Pancreas (tissue), 10 donors: ENCODE results near the gene RALY. TPM values are rescaled to one million over a fixed set of nuclear protein-coding genes. Genes with fewer than 3 reads are reported as not detected.

Source experiments
- ATAC-seq, 4 donors: fragments of 200-7000 bp; cut with Tn5 transposase; one replicate each; pipeline versions ENCODE4 v1.8.0 to v1.9.1; 2020; ENCODE audit warnings: mild to moderate bottlenecking in 4 of 4, moderate library complexity in 4 of 4
- DNase-seq, 6 donors: peaks; one replicate each; pipeline ENCODE4 v3.0.0-alpha.2; 2020
- FAIRE-seq: peaks from 2 replicates; lab custom pipeline; 2012; peaks lifted over from hg19 to GRCh38; lab: Jason Lieb, UNC
- H3K27ac ChIP-seq, 4 donors: fragments of 200-600 bp; sonication (generic); 1 replicate in 3 of 4; 2 replicates in 1 of 4; pipeline versions ENCODE4 v1.5.0 to v1.8.0; 2020
- H3K27me3 ChIP-seq, 4 donors: fragments of 200-600 bp; one replicate each; pipeline ENCODE4 v1.8.0; 2021
- H3K36me3 ChIP-seq, 3 donors: fragments of 200-600 bp; sonication (generic) in 1 of 3; one replicate each; pipeline versions ENCODE4 v1.5.0 to v1.8.0; 2020 to 2021
- H3K4me1 ChIP-seq, 3 donors: fragments of 200-600 bp; one replicate each; pipeline ENCODE4 v1.8.0; 2021
- H3K4me3 ChIP-seq, 4 donors: fragments of 200-600 bp; sonication (generic) in 2 of 4; one replicate each; pipeline versions ENCODE4 v1.5.0 to v1.8.0; 2020 to 2021
- H3K9me3 ChIP-seq, 4 donors: fragments of 200-600 bp; one replicate each; pipeline ENCODE4 v1.8.0; 2021
- WGBS, 2 donors: extraction: QIAGEN DNeasy Blood & Tissue Kit; methylation state at CpG; one replicate each; pipeline ENCODE4 v1.1.7; 2013; 5-methylcytosine and 5-hydroxymethylcytosine counted together
- intact Hi-C, 3 donors: fragments of 100-400 bp; cut with DNase I; formaldehyde crosslinking; loops; one replicate each; pipeline versions ENCODE4 v1.11.1 to v1.14.2; 2022
- polyA plus RNA-seq, 2 donors: library from polyadenylated mRNA; stranded (reverse); fragments of 200-250 nt; gene quantifications; one replicate each; pipeline ENCODE4 v1.2.3, GENCODE V29; 2013
- total RNA-seq, 6 donors: library from RNA; stranded (reverse); fragmentation: NEBNext Ultra II Directional in 4 of 6; extraction: Animal tissue kit (Norgen Biotek cat#: 25700) in 4 of 6; gene quantifications; one replicate each; pipeline versions ENCODE4 v1.2.1 to v1.2.4, GENCODE V29; 2021 to 2023
- TF ChIP-seq, protein P1 (sequence below), 4 donors: fragments of 200-600 bp; sonication (generic) in 3 of 4; IDR thresholded peaks; one replicate each; pipeline versions ENCODE4 v1.5.0 to v1.8.0; 2021; ENCODE audit warnings: antibody characterized with exemption in 4 of 4
- donor health status: healthy with polysubstance abuse.
- donor health status: DM: no; HTN: no; CAD: no; lungs with moderate emphysema.
- donor health status: DM: no; HTN: no; CAD: no.
- donor health status: control.
- donor health status: control.
- donor health status: Bipolar disorder and iron deficiency.
- donor health status: DM: yes; HTN: yes; CAD: no.
- donor health status: DM: no; HTN: no; CAD: no.
- donor health status: DM: no; HTN: no; CAD: no.
- donor health status: DM: yes; HTN: yes; CAD: no.

Gene RALY
- total and polyA plus RNA-seq, 8 donors: 30.0 to 60.4 (median 44.3) TPM

DNA sequence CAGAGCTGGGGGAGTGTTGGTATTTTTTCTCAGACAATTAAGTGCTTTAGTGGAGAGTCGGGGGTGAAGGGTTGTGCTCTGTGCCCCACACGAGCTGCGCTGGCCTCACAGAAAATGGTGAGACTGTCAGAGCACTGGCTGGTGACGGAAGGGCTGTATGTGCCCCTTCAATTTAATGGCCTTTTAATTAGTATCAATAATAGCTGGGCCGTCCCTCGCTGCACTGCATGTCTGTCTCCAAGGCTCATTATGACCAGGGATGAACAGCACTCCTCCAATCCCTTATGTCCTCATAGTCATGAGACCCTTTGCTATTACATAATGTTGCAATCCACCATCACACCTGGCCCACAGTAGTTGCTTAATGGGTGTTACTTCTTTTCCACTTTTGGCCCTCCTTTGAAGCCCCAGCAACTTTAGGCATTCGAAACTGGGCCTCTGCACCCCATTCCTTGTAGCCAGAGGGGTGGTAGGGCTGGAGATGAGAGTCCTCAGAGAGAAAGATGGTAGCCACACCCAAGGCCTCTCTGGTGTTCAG lies 9.5 kb upstream of the RALY start:
- Histone ChIP-seq H3K27me3 (no peaks in the 10 kb centered on the region), H3K9me3 (no peaks in the 10 kb centered on the region), H3K27ac (no peak overlapping the region), H3K36me3 (no peaks in the 10 kb centered on the region), H3K4me1 (no peaks in the 10 kb centered on the region), H3K4me3 (no peak overlapping the region)
- 75 to 84% methylated on average over 7 of the region's 7 CpGs for WGBS, 2 donors
- FAIRE-seq (no peak), ATAC-seq (no peak), DNase-seq (no peak)
- intact Hi-C loops: no loop called here
- TF ChIP-seq, protein P1, sequence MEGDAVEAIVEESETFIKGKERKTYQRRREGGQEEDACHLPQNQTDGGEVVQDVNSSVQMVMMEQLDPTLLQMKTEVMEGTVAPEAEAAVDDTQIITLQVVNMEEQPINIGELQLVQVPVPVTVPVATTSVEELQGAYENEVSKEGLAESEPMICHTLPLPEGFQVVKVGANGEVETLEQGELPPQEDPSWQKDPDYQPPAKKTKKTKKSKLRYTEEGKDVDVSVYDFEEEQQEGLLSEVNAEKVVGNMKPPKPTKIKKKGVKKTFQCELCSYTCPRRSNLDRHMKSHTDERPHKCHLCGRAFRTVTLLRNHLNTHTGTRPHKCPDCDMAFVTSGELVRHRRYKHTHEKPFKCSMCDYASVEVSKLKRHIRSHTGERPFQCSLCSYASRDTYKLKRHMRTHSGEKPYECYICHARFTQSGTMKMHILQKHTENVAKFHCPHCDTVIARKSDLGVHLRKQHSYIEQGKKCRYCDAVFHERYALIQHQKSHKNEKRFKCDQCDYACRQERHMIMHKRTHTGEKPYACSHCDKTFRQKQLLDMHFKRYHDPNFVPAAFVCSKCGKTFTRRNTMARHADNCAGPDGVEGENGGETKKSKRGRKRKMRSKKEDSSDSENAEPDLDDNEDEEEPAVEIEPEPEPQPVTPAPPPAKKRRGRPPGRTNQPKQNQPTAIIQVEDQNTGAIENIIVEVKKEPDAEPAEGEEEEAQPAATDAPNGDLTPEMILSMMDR (IDR thresholded peaks at IDR 0.05): no peak

DNA sequence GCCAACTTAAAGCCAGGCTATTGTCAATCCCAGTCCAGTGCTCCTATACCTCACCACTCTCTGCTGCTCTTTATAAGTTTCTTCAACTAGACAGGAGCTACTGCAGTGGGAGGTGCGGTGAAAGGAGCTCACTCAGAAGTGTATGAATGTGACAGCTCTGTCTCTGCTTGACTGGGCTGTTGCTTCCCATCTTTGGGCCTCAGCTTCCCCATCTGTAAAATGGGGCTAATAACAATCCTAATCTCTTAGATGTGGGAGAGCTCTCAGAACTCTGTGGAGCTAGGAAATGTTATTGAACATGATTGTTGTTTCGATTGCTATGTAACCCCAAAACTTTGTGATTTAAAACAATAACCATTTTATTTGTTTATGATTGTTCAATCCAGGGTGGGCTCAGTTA lies 8.4 kb upstream of the RALY start:
- FAIRE-seq: no peak
- H3K36me3 ChIP-seq: no peaks in the 10 kb centered on the region
- intact Hi-C loops: no loop called here

DNA sequence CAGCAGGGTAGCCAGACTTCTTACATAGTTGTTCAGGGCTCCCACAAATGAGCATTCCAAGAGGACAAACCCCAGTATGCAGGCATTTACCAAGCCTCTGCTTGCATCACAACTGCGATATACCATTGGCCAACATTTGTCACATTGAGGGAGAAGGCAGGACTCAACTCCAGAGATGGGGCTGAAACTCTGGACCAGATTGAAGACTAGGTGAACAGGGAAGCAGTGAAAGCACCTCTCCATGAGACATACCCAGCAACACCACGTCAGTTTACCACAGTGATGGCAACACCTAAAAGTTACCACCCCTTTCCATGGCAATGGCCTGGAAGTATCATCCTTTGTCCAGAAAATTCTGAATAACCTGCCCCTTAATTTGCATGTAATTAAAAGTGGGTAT lies 7.9 kb upstream of the RALY start:
- H3K27me3 ChIP-seq: no peaks in the 10 kb centered on the region
- H3K36me3 ChIP-seq: no peaks in the 10 kb centered on the region
- 70 to 91% methylated on average over 2 of the region's 2 CpGs for whole genome bisulfite sequencing, 2 donors
- H3K4me1 ChIP-seq: peaks cover 0 to 3% (median 3%) of the 10 kb centered on the region in 3 donors
- no peak overlapping the region for H3K27ac ChIP-seq
- intact Hi-C loops: no loop called here
- no peak for FAIRE-seq
- no peaks in the 10 kb centered on the region for H3K9me3 ChIP-seq
- DNase-seq: no peak
- H3K4me3 ChIP-seq: no peak overlapping the region
- ATAC-seq: no peak
- TF ChIP-seq, protein P1 (IDR thresholded peaks at IDR 0.05): no peak

More for the DNA sequence above, 8.4 kb upstream of the RALY start:
- DNase-seq: no peak
- no peak overlapping the region for H3K4me3 ChIP-seq
- H3K9me3 ChIP-seq: no peaks in the 10 kb centered on the region
- no peaks in the 10 kb centered on the region for H3K4me1 ChIP-seq
- H3K27ac ChIP-seq: no peak overlapping the region
- TF ChIP-seq, protein P1 (IDR thresholded peaks at IDR 0.05): no peak
- no peaks in the 10 kb centered on the region for H3K27me3 ChIP-seq
- no peak for ATAC-seq
- WGBS, 2 donors: 91 to 95% methylated on average over 2 of the region's 2 CpGs

DNA sequence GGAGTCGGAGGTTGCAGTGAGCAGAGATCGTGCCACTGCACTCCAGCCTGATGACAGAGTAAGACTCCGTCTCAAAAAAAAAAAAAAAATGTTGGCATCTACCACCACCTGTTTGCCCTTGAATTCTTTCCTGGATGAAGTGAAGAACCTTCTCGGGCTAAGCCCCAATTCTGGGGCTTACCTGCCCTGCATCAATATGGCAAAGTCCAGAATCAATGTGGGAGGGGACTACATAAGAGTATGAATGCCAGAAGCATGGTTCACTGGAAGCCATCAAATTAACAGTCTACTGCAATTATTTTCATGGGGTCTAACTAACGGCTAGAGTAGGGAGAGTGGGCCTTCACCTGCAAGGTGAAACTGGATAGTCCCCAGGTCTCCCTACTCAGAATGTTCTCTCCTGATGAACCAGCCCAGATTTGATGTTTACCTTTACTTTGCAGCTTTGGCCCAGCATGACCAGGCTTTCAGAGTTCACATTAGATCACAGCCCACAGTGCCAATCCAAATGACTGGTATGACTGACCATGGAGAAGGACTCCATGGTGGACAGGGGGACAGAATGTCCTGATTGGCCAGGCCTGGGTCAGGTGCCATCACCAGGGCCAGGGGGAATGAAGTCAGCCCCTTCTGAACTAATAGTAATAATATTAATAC lies 7.0 kb upstream of the RALY start:
- no peak overlapping the region for H3K27ac ChIP-seq
- TF ChIP-seq, protein P1 (IDR thresholded peaks at IDR 0.05): no peak
- H3K4me3 ChIP-seq: no peak overlapping the region
- FAIRE-seq: no peak
- 81 to 90% methylated on average over 5 of the region's 5 CpGs for WGBS, 2 donors
- DNase-seq: no peak
- ATAC-seq: no peak
- H3K9me3 ChIP-seq: no peaks in the 10 kb centered on the region
- no peaks in the 10 kb centered on the region for H3K27me3 ChIP-seq
- no peaks in the 10 kb centered on the region for H3K36me3 ChIP-seq
- intact Hi-C loops: no loop called here
- peaks cover 0 to 10% (median 4%) of the 10 kb centered on the region in 3 donors for H3K4me1 ChIP-seq

DNA sequence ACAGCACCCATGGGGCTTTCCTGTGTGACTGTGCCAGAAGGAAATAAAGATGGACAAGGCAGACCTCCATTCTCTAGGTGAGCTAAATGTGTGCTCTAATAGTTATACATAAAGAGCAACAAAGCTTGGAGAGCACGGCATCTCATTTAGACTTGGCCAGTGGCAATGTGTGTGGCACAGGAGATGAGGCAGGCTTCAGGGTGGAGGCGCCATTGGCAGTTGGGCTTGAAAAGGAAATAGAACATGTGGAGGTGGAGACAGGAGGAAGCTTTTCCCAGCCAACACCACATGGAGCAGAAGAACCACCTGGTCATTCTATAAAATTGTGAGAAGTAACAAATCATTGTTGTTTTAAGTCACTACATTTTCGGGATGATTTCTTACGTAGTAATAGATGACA lies 3.6 kb upstream of the RALY start:
- Histone ChIP-seq H3K27me3 (no peaks in the 10 kb centered on the region), H3K9me3 (no peaks in the 10 kb centered on the region), H3K4me3 (no peak overlapping the region), H3K27ac (no peak overlapping the region), H3K36me3 (no peaks in the 10 kb centered on the region), H3K4me1 (peaks cover 0 to 18% (median 12%) of the 10 kb centered on the region in 3 donors)
- DNase-seq (no peak), FAIRE-seq (no peak), ATAC-seq (no peak)
- intact Hi-C loops: no loop called here
- WGBS, 2 donors: 93 to 97% methylated on average over 4 of the region's 4 CpGs
- TF ChIP-seq, protein P1 (IDR thresholded peaks at IDR 0.05): no peak
